IMR-90 (cell line): Measurements from ENCODE around the gene ZNF185. TPM values are rescaled to one million over a fixed set of nuclear protein-coding genes. Genes with fewer than 3 reads are reported as not detected.

ENCODE experiments used
- ATAC-seq: fragments of 200-7000 bp; cut with Tn5 transposase; 2 replicates; pipeline ENCODE4 v1.9.1; 2020; ENCODE audit warnings: low read depth, mild to moderate bottlenecking, moderate library complexity
- BruUV-seq: library from RNA; stranded (reverse); fragments of 400-500 nt; replicated peaks from 2 replicates; lab custom pipeline; 2021; lab: Mats Ljungman, UMichigan
- CTCF ChIA-PET: fragments of 300-600 bp; formaldehyde crosslinking; extraction: SDS; loops from one replicate; lab custom pipeline; 2021; ENCODE audit warnings: antibody characterized with exemption; lab: Yijun Ruan, JAX
- POLR2A ChIA-PET: fragments of 300-600 bp; sonication (Branson Sonifier 250); formaldehyde crosslinking; loops from one replicate; lab custom pipeline; 2022; ENCODE audit warnings: antibody characterized with exemption; ENCODE audit not compliant: unreplicated experiment; lab: Charles Lee
- DNase-seq: peaks from one replicate; pipeline ENCODE4 v3.0.0; 2013
- H2AFZ ChIP-seq: replicated peaks from 2 replicates; pipeline ENCODE3; 2013; ENCODE audit warnings: low read length, mild to moderate bottlenecking; ENCODE audit not compliant: poor library complexity
- H2AK5ac ChIP-seq: 2 replicates; pipeline ENCODE4 v1.6.1; 2013; ENCODE audit warnings: low read depth, low read length, inconsistent platforms
- H2AK9ac ChIP-seq: replicated peaks from 2 replicates; pipeline ENCODE3; 2013; ENCODE audit warnings: mild to moderate bottlenecking, low read depth, low read length, moderate library complexity; ENCODE audit not compliant: poor library complexity
- H2BK120ac ChIP-seq: 2 replicates; pipeline ENCODE4 v1.6.1; 2013; ENCODE audit warnings: low read depth, low read length, inconsistent platforms
- H2BK15ac ChIP-seq: 3 replicates; pipeline ENCODE4 v1.6.1; 2013; ENCODE audit warnings: low read depth, low read length, inconsistent platforms
- H2BK20ac ChIP-seq: 2 replicates; pipeline ENCODE4 v1.6.1; 2013; ENCODE audit warnings: low read depth, mild to moderate bottlenecking, inconsistent platforms, low read length, moderate library complexity
- H2BK5ac ChIP-seq: 2 replicates; pipeline ENCODE4 v1.6.1; 2013; ENCODE audit warnings: mild to moderate bottlenecking, low read depth, low read length, inconsistent platforms; ENCODE audit not compliant: poor library complexity, severe bottlenecking
- H3K14ac ChIP-seq: replicated peaks from 2 replicates; pipeline ENCODE4 v1.6.1; 2013; ENCODE audit warnings: low read depth, low read length, inconsistent platforms
- H3K18ac ChIP-seq: 2 replicates; pipeline ENCODE4 v1.6.1; 2013; ENCODE audit warnings: low read depth, low read length, control low read depth
- H3K23ac ChIP-seq: 2 replicates; pipeline ENCODE4 v1.6.1; 2013; ENCODE audit warnings: low read depth, low read length, inconsistent platforms
- H3K27ac ChIP-seq: 2 replicates; pipeline ENCODE4 v1.5.1; 2013; ENCODE audit warnings: mild to moderate bottlenecking, control low read depth, low read length; ENCODE audit not compliant: insufficient read depth
- H3K27me3 ChIP-seq: 2 replicates; pipeline ENCODE4 v1.6.1; 2013; ENCODE audit warnings: low read length; ENCODE audit not compliant: control insufficient read depth, insufficient read depth
- H3K36me3 ChIP-seq: 2 replicates; pipeline ENCODE4 v1.6.1; 2013; ENCODE audit warnings: low read length, mixed read lengths; ENCODE audit not compliant: control insufficient read depth, insufficient read depth
- H3K4ac ChIP-seq: 2 replicates; pipeline ENCODE4 v1.6.1; 2013; ENCODE audit warnings: low read depth, low read length, inconsistent platforms
- H3K4me1 ChIP-seq: 2 replicates; pipeline ENCODE4 v1.6.1; 2013; ENCODE audit warnings: low read length, mixed read lengths; ENCODE audit not compliant: control insufficient read depth, insufficient read depth
- H3K4me2 ChIP-seq: 2 replicates; pipeline ENCODE4 v1.6.1; 2013; ENCODE audit warnings: low read depth, mild to moderate bottlenecking, control low read depth, low read length, moderate library complexity
- H3K4me3 ChIP-seq: 2 replicates; pipeline ENCODE4 v1.5.1; 2013; ENCODE audit warnings: low read depth, mild to moderate bottlenecking, control low read depth, low read length, moderate library complexity; ENCODE audit not compliant: insufficient read depth
- H3K56ac ChIP-seq: 2 replicates; pipeline ENCODE4 v1.6.1; 2013; ENCODE audit warnings: low read length, inconsistent platforms; ENCODE audit not compliant: insufficient read depth; ENCODE audit errors: extremely low read depth
- H3K79me1 ChIP-seq, 2 experiments: 2 replicates each; pipeline ENCODE4 v1.6.1; 2013; ENCODE audit warnings: low read length in 2 of 2, inconsistent platforms in 1 of 2, low read depth in 1 of 2
- H3K9ac ChIP-seq: 2 replicates; pipeline ENCODE4 v1.6.1; 2013; ENCODE audit warnings: low read depth, low read length, control low read depth
- H3K9me1 ChIP-seq: 2 replicates; pipeline ENCODE4 v1.6.1; 2013; ENCODE audit warnings: low read length, inconsistent platforms; ENCODE audit not compliant: insufficient read depth
- H3K9me3 ChIP-seq: 2 replicates; pipeline ENCODE4 v1.6.1; 2013; ENCODE audit warnings: low read length; ENCODE audit not compliant: control insufficient read depth, insufficient read depth
- H4K20me1 ChIP-seq: 2 replicates; pipeline ENCODE4 v1.6.1; 2013; ENCODE audit warnings: low read length, inconsistent platforms; ENCODE audit not compliant: insufficient read depth
- H4K5ac ChIP-seq: 2 replicates; pipeline ENCODE4 v1.6.1; 2013; ENCODE audit warnings: mild to moderate bottlenecking, low read depth, low read length, control low read depth
- H4K8ac ChIP-seq, 2 experiments: 2 replicates each; pipeline ENCODE4 v1.6.1; 2013; ENCODE audit warnings: low read depth in 2 of 2, low read length in 2 of 2, control low read depth in 1 of 2, inconsistent platforms in 1 of 2
- H4K91ac ChIP-seq: 2 replicates; pipeline ENCODE4 v1.6.1; 2013; ENCODE audit warnings: low read depth, low read length, inconsistent platforms; ENCODE audit not compliant: insufficient read depth
- CEBPB ChIP-seq: IDR thresholded peaks from 2 replicates; pipeline ENCODE4 v1.6.1; 2012; ENCODE audit warnings: low read depth, low read length, improper control_type of control experiment
- CHD1 ChIP-seq: IDR thresholded peaks from 2 replicates; pipeline ENCODE4 v1.6.1; 2012; ENCODE audit warnings: low read depth, low read length, improper control_type of control experiment
- NFE2L2 ChIP-seq: fragments of 150-350 bp; IDR thresholded peaks from 2 replicates; pipeline ENCODE4 v1.6.1; 2016; ENCODE audit warnings: low read depth, mild to moderate bottlenecking, low read length
- SMC3 ChIP-seq: fragments of 150-350 bp; IDR thresholded peaks from 2 replicates; pipeline ENCODE4 v1.6.1; 2016; ENCODE audit warnings: low read depth, mild to moderate bottlenecking, antibody characterized with exemption, low read length, moderate library complexity
- WGBS, 2 experiments: methylation state at CpG; one replicate each; pipeline versions ENCODE4 v1.1.5 to v1.1.7; 2013; ENCODE audit warnings: missing lambda C conversion rate in 2 of 2; ENCODE audit not compliant: insufficient read length in 1 of 2; ENCODE audit errors: extremely low coverage in 2 of 2; 5-methylcytosine and 5-hydroxymethylcytosine counted together
- dilution Hi-C: fragments of 300-500 bp; cut with HindIII; formaldehyde crosslinking; loops from one replicate; pipeline ENCODE4 v1.14.3; 2018; ENCODE audit warnings: low sequenced_read_pairs; ENCODE audit not compliant: unreplicated experiment
- in situ Hi-C: fragments of 300-500 bp; cut with MboI; formaldehyde crosslinking; loops from 3 replicates; pipeline ENCODE4 v1.14.3; 2019; ENCODE audit warnings: low sequenced_read_pairs, inconsistent platforms, mixed read lengths
- intact Hi-C: fragments of 100-400 bp; cut with micrococcal nuclease; formaldehyde crosslinking; loops from 2 replicates; pipeline ENCODE4 v1.10.0; 2022
- polyA plus RNA-seq, 3 experiments: library from polyadenylated mRNA; depleted of rRNA; stranded (reverse); fragments of >200 nt; gene quantifications; 2 replicates each; pipeline ENCODE4 v1.2.3, GENCODE V29; 2012; ENCODE audit warnings: low replicate concordance in 1 of 3
- total RNA-seq: library from RNA; depleted of rRNA; stranded (reverse); fragments of >200 nt; gene quantifications from 2 replicates; pipeline ENCODE4 v1.2.3, GENCODE V29; 2012

Gene ZNF185
- total and polyA plus RNA-seq, 2 of the 4 experiments (the other 2 are of a cell fraction), result 3.2 to 6.3 TPM

- Histone ChIP-seq H4K8ac (no peak overlapping the region), H4K91ac (no peak overlapping the region), H4K20me1 (no peaks in the 10 kb centered on the region), H3K56ac (no peak overlapping the region), H2AK9ac (no peak overlapping the region), H3K4ac (no peak overlapping the region), H3K4me3 (no peak overlapping the region), H3K9me1 (no peaks in the 10 kb centered on the region), H4K5ac (no peak overlapping the region), H3K79me1 (no peaks in the 10 kb centered on the region), H2BK20ac (no peak overlapping the region), H3K36me3 (peaks cover 4% of the 10 kb centered on the region), H2AFZ (no peak overlapping the region), H3K23ac (no peak overlapping the region), H3K18ac (no peak overlapping the region), H2BK5ac (no peak overlapping the region), H3K27ac (no peak overlapping the region), H3K4me1 (no peaks in the 10 kb centered on the region; the same call in 1 of the 2 replicates), H3K9me3 (no peaks in the 10 kb centered on the region), H3K27me3 (no peaks in the 10 kb centered on the region), H2BK120ac (no peak overlapping the region), H2AK5ac (no peak overlapping the region), H3K4me2 (no peak overlapping the region), H3K14ac (no peak overlapping the region), H2BK15ac (no peak overlapping the region), H3K9ac (no peak overlapping the region)
- WGBS, 2 experiments, result no CpG with 5 or more reads among the region's 3 CpGs
- dilution Hi-C loops, result no loop called here
- in situ Hi-C loops, result no loop called here
- TF ChIP-seq SMC3 (no peak), CEBPB (peak; percentile 51), NFE2L2 (no peak), CHD1 (no peak)
- DNase-seq, result peak; percentile 21
- ChIA-PET POLR2A (no interaction called here), CTCF (no interaction called here)
- peak; percentile 21; the same call in 1 of the 2 replicates for ATAC-seq
- intact Hi-C loops, result no loop called here
- BruUV-seq, result no TSS peak
These were observed 36.8 kb upstream of the ZNF185 start for GRCh38 chrX:152861116-152861515.
